GM23338 (cell line): ENCODE measurements around the gene MYLK4. TPM values are rescaled to one million over a fixed set of nuclear protein-coding genes. Genes with fewer than 3 reads are reported as not detected.

Experiments
- ATAC-seq: fragments of 200-7000 bp; cut with Tn5 transposase; 3 replicates; pipeline ENCODE4 v1.9.1; 2020
- DNase-seq: peaks from one replicate; pipeline ENCODE4 v3.0.0-alpha.2; 2015; ENCODE audit warnings: low spot score
- H2AFZ ChIP-seq: fragments of 200-600 bp; sonication (generic); 2 replicates; pipeline ENCODE4 v1.8.0; 2016; ENCODE audit warnings: antibody characterized with exemption, mild to moderate bottlenecking, moderate library complexity
- H3F3A ChIP-seq: fragments of 200-600 bp; sonication (generic); replicated peaks from 2 replicates; pipeline ENCODE4 v1.8.0; 2017; ENCODE audit warnings: antibody characterized with exemption, mixed run types, low read depth
- H3K27ac ChIP-seq: fragments of 200-600 bp; sonication (generic); 2 replicates; pipeline ENCODE4 v1.6.1; 2016; ENCODE audit warnings: low read depth
- H3K27me3 ChIP-seq: fragments of 200-600 bp; sonication (generic); 2 replicates; pipeline ENCODE4 v1.8.0; 2016; ENCODE audit warnings: mild to moderate bottlenecking, mixed run types, moderate library complexity; ENCODE audit not compliant: insufficient read depth
- H3K36me3 ChIP-seq: fragments of 200-600 bp; sonication (generic); 2 replicates; pipeline ENCODE4 v1.8.0; 2016; ENCODE audit warnings: mild to moderate bottlenecking; ENCODE audit not compliant: insufficient read depth
- H3K4me1 ChIP-seq: fragments of 200-600 bp; sonication (generic); 2 replicates; pipeline ENCODE4 v1.8.0; 2016; ENCODE audit warnings: mild to moderate bottlenecking, moderate library complexity; ENCODE audit not compliant: insufficient read depth
- H3K4me2 ChIP-seq: fragments of 200-600 bp; sonication (generic); 2 replicates; pipeline ENCODE4 v1.7.1; 2017; ENCODE audit warnings: mixed run types
- H3K4me3 ChIP-seq: fragments of 200-600 bp; sonication (generic); 2 replicates; pipeline ENCODE4 v1.6.1; 2016; ENCODE audit warnings: mixed run types
- H3K79me2 ChIP-seq: fragments of 200-600 bp; sonication (generic); replicated peaks from 2 replicates; pipeline ENCODE4 v1.8.0; 2017; ENCODE audit warnings: mild to moderate bottlenecking; ENCODE audit not compliant: insufficient read depth
- H3K9me2 ChIP-seq: fragments of 200-600 bp; sonication (generic); 2 replicates; pipeline ENCODE4 v1.8.0; 2017; ENCODE audit not compliant: insufficient read depth
- H4K20me1 ChIP-seq: fragments of 200-600 bp; sonication (generic); replicated peaks from 2 replicates; pipeline ENCODE4 v1.8.0; 2017; ENCODE audit warnings: mild to moderate bottlenecking; ENCODE audit not compliant: insufficient read depth
- H3K27ac Mint-ChIP-seq: 2 replicates; pipeline ENCODE4 v1.8.0; 2020; ENCODE audit warnings: inconsistent platforms, mild to moderate bottlenecking, moderate library complexity, mixed read lengths
- H3K27me3 Mint-ChIP-seq: 3 replicates; pipeline ENCODE4 v1.8.0; 2022; ENCODE audit warnings: low read depth, mild to moderate bottlenecking, moderate library complexity, mixed read lengths, inconsistent platforms; ENCODE audit not compliant: insufficient read depth, poor library complexity
- H3K36me3 Mint-ChIP-seq: 3 replicates; pipeline ENCODE4 v1.8.0; 2021; ENCODE audit warnings: low read depth, mild to moderate bottlenecking, inconsistent platforms, moderate library complexity, mixed read lengths
- H3K4me1 Mint-ChIP-seq: 3 replicates; pipeline ENCODE4 v1.8.0; 2020; ENCODE audit warnings: mild to moderate bottlenecking, inconsistent platforms, mixed read lengths
- H3K4me3 Mint-ChIP-seq: 3 replicates; pipeline ENCODE4 v1.8.0; 2021; ENCODE audit warnings: moderate library complexity, mild to moderate bottlenecking, inconsistent platforms, mixed read lengths
- H3K9me3 Mint-ChIP-seq: 3 replicates; pipeline ENCODE4 v1.8.0; 2020; ENCODE audit warnings: moderate library complexity, mild to moderate bottlenecking, inconsistent platforms, mixed read lengths
- CREB1 ChIP-seq: fragments of 250-450 bp; sonication (Bioruptor Pico); IDR thresholded peaks from 2 replicates; pipeline ENCODE4 v1.5.0; 2020; ENCODE audit warnings: low read depth, mild to moderate bottlenecking, moderate library complexity
- EZH2 ChIP-seq: fragments of 200-600 bp; sonication (generic); IDR thresholded peaks from one replicate; pipeline ENCODE4 v1.8.0; 2017; ENCODE audit warnings: antibody characterized with exemption, mild to moderate bottlenecking, low read depth; ENCODE audit not compliant: unreplicated experiment
- EZH2phosphoT487 ChIP-seq: fragments of 200-600 bp; sonication (generic); IDR thresholded peaks from one replicate; pipeline ENCODE4 v1.8.1; 2018; ENCODE audit warnings: antibody characterized with exemption; ENCODE audit not compliant: unreplicated experiment
- JUNB ChIP-seq: IDR thresholded peaks from one replicate; pipeline ENCODE4 v1.6.1; 2016; ENCODE audit warnings: antibody characterized with exemption; ENCODE audit not compliant: unreplicated experiment
- NANOG ChIP-seq: IDR thresholded peaks from 2 replicates; pipeline ENCODE4 v1.6.1; 2016; ENCODE audit warnings: antibody characterized with exemption, borderline replicate concordance
- POLR2AphosphoS5 ChIP-seq: IDR thresholded peaks from 2 replicates; pipeline ENCODE4 v1.6.1; 2016; ENCODE audit warnings: antibody characterized with exemption, low read depth
- STAT1 ChIP-seq: IDR thresholded peaks from one replicate; pipeline ENCODE4 v1.6.1; 2016; ENCODE audit warnings: antibody characterized with exemption; ENCODE audit not compliant: unreplicated experiment
- ZNF114 ChIP-seq: fragments of 250-450 bp; sonication (Bioruptor Pico); IDR thresholded peaks from 2 replicates; pipeline ENCODE4 v1.5.0; 2020; ENCODE audit warnings: mild to moderate bottlenecking, moderate library complexity
- ZNF331 ChIP-seq: fragments of 250-450 bp; sonication (Bioruptor Pico); IDR thresholded peaks from 2 replicates; pipeline ENCODE4 v1.5.0; 2020; ENCODE audit warnings: low read depth, mild to moderate bottlenecking, moderate library complexity
- polyA plus RNA-seq: library from polyadenylated mRNA; unstranded; fragments of >200 nt; fragmentation: Nextera tagmentation; extraction: Ambion mirVana; gene quantifications from 2 replicates; pipeline ENCODE4 v1.2.1, GENCODE V29; 2016
- total RNA-seq: library from RNA; depleted of rRNA; stranded (reverse); fragments of >200 nt; shearing (Covaris generic); gene quantifications from 2 replicates; pipeline ENCODE4 v1.2.3, GENCODE V29; 2014
- TF ChIP-seq, protein P1 (sequence below), 2 experiments: fragments of 200-600 bp in 1 of 2; sonication (generic) in 1 of 2; conservative IDR thresholded peaks; 2 replicates each; pipeline versions ENCODE4 v1.5.1 to v1.6.1; 2016 to 2017; ENCODE audit warnings: antibody characterized with exemption in 2 of 2, low read depth in 2 of 2, mild to moderate bottlenecking in 2 of 2, moderate library complexity in 1 of 2
- TF ChIP-seq, protein P2 (sequence below): IDR thresholded peaks from one replicate; pipeline ENCODE4 v1.6.1; 2018; ENCODE audit warnings: antibody characterized with exemption; ENCODE audit not compliant: unreplicated experiment

Gene MYLK4
- total and polyA plus RNA-seq, 2 experiments from 2014 or later = 0.03 to 0.17 TPM

DNA sequence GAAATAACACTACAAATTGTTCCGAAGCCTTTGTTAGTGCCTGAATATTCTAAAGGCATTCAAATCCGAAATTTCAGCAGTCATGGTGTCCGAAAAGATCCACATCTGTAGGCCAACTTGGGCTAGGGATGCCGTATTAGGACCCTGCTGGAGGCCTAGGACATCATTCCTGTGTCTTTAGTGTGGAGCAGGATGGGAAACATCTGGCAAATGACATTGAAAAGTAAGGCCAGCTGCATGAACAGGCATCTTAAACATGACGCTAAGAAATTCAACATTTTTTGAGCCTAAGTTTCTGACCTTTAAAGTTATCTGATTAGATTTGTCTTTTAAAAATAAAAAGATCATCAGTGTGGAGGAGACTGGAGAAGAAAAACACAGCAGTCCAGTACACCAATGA is 91.3 kb downstream of the MYLK4 start:
- Mint-ChIP-seq H3K4me3 (no peak overlapping the region), H3K27ac (no peak overlapping the region)
- H3K36me3 ChIP-seq = no peaks in the 10 kb centered on the region

DNA sequence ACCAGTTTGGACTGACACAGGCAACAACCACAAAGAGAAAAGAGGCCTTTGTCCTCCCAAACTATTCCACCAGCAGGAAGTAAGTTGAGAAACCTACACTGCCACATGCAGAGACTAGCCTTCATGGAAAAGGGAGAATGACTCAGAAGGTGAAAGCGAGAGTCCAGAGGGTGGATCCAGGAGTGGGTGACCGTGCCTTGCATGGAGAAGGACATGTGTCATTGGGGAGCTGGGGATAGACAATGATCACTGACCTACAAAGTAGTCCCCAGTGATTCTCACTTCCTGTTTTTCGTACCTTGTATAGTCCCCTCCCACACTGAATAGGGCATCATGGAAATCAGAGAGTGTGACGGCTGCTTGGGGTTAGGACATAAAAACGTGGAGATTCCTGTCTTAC is 91.9 kb downstream of the MYLK4 start:
- no peaks in the 10 kb centered on the region for H4K20me1 ChIP-seq
- H3K4me2 ChIP-seq = no peak overlapping the region
- Mint-ChIP-seq H3K9me3 (peaks cover 15% of the 10 kb centered on the region), H3K36me3 (peaks cover 17% of the 10 kb centered on the region), H3K4me1 (peaks cover 23% of the 10 kb centered on the region), H3K27ac (no peak overlapping the region), H3K4me3 (no peak overlapping the region), H3K27me3 (peaks cover 4% of the 10 kb centered on the region)
- H3K36me3 ChIP-seq = no peaks in the 10 kb centered on the region
- no peaks in the 10 kb centered on the region for H3K79me2 ChIP-seq
- H3K4me3 ChIP-seq = no peak overlapping the region
- H3K27ac ChIP-seq = no peak overlapping the region
- H3K27me3 ChIP-seq = no peaks in the 10 kb centered on the region
- no peak for DNase-seq
- no peak overlapping the region for H2AFZ ChIP-seq
- peaks cover 5% of the 10 kb centered on the region; the same call in 1 of the 2 replicates for H3K9me2 ChIP-seq
- no peak for ATAC-seq
- H3F3A ChIP-seq = no peaks in the 10 kb centered on the region
- H3K4me1 ChIP-seq = peaks cover 22% of the 10 kb centered on the region
- no peak for TF ChIP-seq POLR2AphosphoS5
- TF ChIP-seq ZNF114 (CRISPR knock-in tag) = no peak
- no peak for TF ChIP-seq EZH2
- TF ChIP-seq, protein P1, sequence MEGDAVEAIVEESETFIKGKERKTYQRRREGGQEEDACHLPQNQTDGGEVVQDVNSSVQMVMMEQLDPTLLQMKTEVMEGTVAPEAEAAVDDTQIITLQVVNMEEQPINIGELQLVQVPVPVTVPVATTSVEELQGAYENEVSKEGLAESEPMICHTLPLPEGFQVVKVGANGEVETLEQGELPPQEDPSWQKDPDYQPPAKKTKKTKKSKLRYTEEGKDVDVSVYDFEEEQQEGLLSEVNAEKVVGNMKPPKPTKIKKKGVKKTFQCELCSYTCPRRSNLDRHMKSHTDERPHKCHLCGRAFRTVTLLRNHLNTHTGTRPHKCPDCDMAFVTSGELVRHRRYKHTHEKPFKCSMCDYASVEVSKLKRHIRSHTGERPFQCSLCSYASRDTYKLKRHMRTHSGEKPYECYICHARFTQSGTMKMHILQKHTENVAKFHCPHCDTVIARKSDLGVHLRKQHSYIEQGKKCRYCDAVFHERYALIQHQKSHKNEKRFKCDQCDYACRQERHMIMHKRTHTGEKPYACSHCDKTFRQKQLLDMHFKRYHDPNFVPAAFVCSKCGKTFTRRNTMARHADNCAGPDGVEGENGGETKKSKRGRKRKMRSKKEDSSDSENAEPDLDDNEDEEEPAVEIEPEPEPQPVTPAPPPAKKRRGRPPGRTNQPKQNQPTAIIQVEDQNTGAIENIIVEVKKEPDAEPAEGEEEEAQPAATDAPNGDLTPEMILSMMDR (conservative IDR thresholded peaks at IDR 0.05; ENCODE audit: low read depth in 2 of 2) = no peak
- no peak for TF ChIP-seq EZH2phosphoT487
- no peak for TF ChIP-seq STAT1
- TF ChIP-seq, protein P2, sequence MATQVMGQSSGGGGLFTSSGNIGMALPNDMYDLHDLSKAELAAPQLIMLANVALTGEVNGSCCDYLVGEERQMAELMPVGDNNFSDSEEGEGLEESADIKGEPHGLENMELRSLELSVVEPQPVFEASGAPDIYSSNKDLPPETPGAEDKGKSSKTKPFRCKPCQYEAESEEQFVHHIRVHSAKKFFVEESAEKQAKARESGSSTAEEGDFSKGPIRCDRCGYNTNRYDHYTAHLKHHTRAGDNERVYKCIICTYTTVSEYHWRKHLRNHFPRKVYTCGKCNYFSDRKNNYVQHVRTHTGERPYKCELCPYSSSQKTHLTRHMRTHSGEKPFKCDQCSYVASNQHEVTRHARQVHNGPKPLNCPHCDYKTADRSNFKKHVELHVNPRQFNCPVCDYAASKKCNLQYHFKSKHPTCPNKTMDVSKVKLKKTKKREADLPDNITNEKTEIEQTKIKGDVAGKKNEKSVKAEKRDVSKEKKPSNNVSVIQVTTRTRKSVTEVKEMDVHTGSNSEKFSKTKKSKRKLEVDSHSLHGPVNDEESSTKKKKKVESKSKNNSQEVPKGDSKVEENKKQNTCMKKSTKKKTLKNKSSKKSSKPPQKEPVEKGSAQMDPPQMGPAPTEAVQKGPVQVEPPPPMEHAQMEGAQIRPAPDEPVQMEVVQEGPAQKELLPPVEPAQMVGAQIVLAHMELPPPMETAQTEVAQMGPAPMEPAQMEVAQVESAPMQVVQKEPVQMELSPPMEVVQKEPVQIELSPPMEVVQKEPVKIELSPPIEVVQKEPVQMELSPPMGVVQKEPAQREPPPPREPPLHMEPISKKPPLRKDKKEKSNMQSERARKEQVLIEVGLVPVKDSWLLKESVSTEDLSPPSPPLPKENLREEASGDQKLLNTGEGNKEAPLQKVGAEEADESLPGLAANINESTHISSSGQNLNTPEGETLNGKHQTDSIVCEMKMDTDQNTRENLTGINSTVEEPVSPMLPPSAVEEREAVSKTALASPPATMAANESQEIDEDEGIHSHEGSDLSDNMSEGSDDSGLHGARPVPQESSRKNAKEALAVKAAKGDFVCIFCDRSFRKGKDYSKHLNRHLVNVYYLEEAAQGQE = no peak
- no peak for TF ChIP-seq NANOG

More for the DNA sequence above, 91.3 kb downstream of the MYLK4 start:
- no peak overlapping the region for H3K4me3 ChIP-seq
- no peaks in the 10 kb centered on the region for H3K79me2 ChIP-seq
- no peak overlapping the region for H3K27ac ChIP-seq
- peaks cover 14% of the 10 kb centered on the region for H3K9me3 Mint-ChIP-seq
- H3K4me2 ChIP-seq = no peak overlapping the region
- no peak overlapping the region for H2AFZ ChIP-seq
- H3F3A ChIP-seq = no peaks in the 10 kb centered on the region
- H3K9me2 ChIP-seq = peaks cover 5% of the 10 kb centered on the region; the same call in 1 of the 2 replicates
- peaks cover 28% of the 10 kb centered on the region for H3K4me1 Mint-ChIP-seq
- H3K36me3 Mint-ChIP-seq = peaks cover 19% of the 10 kb centered on the region
- peaks cover 22% of the 10 kb centered on the region for H3K4me1 ChIP-seq
- peaks cover 6% of the 10 kb centered on the region for H3K27me3 Mint-ChIP-seq
- no peak for TF ChIP-seq JUNB
- no peak for TF ChIP-seq ZNF331 (CRISPR knock-in tag)
- TF ChIP-seq NANOG = no peak
- TF ChIP-seq CREB1 (CRISPR knock-in tag) = no peak
- TF ChIP-seq EZH2 = no peak
- TF ChIP-seq, protein P1 (conservative IDR thresholded peaks at IDR 0.05; ENCODE audit: low read depth in 2 of 2) = no peak
- TF ChIP-seq STAT1 = no peak
- TF ChIP-seq ZNF114 (CRISPR knock-in tag) = no peak
- no peaks in the 10 kb centered on the region for H3K27me3 ChIP-seq
- H4K20me1 ChIP-seq = no peaks in the 10 kb centered on the region
- ATAC-seq (no peak), DNase-seq (no peak)
